Measurements from ENCODE around the gene ME2. TPM values are rescaled to one million over a fixed set of nuclear protein-coding genes. Genes with fewer than 3 reads are reported as not detected.
"Not testable (repeated sequence)": the region's sequence is repeated elsewhere in the genome, so short reads cannot be mapped to it uniquely, and the experiment has no call there.

Gene ME2
- 10 to 100 TPM; 42.6 to 73.6 TPM for total RNA-seq

DNA sequence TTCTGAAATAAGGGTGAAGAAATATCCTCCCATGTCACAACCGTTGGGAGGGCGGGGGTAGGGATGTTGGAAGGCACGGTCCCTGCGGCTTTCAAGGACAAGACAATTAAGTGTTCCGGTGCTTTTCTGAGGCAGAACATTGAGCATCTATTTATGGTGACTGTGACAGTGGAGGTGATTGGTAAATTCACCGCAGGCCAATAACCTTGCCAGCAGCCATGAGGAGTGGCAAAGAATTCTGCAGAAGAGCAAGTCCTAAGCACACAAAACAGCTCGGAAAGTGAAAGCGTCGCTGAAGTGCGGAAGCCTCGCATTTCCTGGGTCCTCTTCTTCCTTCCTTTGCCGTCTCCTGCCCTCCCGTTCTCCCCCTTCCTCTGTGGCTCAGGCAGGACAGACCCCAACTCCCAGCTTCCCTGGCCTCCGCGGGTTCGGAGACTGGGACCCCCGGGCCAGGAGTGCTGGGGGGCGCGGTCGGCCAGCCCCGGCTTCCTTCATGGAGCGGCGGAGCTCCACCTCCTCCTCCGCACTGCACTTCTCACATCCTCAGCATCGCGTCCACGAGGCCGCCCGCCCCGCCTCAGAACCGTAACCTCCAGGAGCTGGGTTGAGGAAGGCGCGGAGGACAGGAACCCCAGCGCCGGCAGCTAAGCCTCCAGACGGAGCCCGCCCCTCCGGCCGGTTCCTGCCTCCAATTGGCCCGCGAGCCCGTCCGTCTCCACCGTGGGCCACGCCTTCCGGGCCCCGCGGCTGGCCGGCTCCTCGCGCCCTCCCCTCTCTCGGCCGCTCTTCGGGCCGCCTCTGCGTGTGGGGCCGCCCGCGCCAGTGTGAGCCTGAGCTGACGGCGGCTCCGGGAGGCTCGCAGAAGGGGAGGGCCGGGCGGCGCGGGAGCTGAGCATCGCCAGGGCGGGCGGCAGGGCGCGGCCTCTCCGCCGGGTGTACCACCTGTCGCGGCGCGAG is at the start of gene ME2:
Gene ME2 (plus strand): TSS at position 774 of the 957 bp plus-strand sequence. CDS start 16,703 bp downstream, outside the sequence.
- Histone ChIP-seq H3K27me3 (replicated peaks; ENCODE audit: insufficient read depth) (no peaks in the 10 kb centered on the region), H3K9me3 (no peaks in the 10 kb centered on the region), H3K4me1 (ENCODE audit: control insufficient read depth in 1 of 2, low read depth in 2 of 2) (peaks cover 0 to 9% of the 10 kb centered on the region in 2 donors), H3K4me3 (peak within 1 kb of the TSS; percentile 98), H3K27ac (peak within 1 kb of the TSS; percentile 83 to 87), H3K36me3 (no peaks in the 10 kb centered on the region)
- peak; percentile 94 for ATAC-seq (ENCODE audit: insufficient number of reproducible peaks, low FRiP score, low read depth)
- TF ChIP-seq, protein P1, sequence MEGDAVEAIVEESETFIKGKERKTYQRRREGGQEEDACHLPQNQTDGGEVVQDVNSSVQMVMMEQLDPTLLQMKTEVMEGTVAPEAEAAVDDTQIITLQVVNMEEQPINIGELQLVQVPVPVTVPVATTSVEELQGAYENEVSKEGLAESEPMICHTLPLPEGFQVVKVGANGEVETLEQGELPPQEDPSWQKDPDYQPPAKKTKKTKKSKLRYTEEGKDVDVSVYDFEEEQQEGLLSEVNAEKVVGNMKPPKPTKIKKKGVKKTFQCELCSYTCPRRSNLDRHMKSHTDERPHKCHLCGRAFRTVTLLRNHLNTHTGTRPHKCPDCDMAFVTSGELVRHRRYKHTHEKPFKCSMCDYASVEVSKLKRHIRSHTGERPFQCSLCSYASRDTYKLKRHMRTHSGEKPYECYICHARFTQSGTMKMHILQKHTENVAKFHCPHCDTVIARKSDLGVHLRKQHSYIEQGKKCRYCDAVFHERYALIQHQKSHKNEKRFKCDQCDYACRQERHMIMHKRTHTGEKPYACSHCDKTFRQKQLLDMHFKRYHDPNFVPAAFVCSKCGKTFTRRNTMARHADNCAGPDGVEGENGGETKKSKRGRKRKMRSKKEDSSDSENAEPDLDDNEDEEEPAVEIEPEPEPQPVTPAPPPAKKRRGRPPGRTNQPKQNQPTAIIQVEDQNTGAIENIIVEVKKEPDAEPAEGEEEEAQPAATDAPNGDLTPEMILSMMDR (IDR thresholded peaks at IDR 0.05), result no peak
- peak; percentile 69 for DNase-seq (ENCODE audit: low spot score)

- Histone ChIP-seq H3K36me3 (no peaks in the 10 kb centered on the region), H3K4me3 (no peak overlapping the region), H3K27me3 (replicated peaks; ENCODE audit: insufficient read depth) (no peaks in the 10 kb centered on the region), H3K27ac (no peak overlapping the region), H3K9me3 (no peaks in the 10 kb centered on the region), H3K4me1 (ENCODE audit: control insufficient read depth in 1 of 2, low read depth in 2 of 2) (no peaks in the 10 kb centered on the region)
- no peak for DNase-seq (ENCODE audit: low spot score)
- TF ChIP-seq, protein P1 (IDR thresholded peaks at IDR 0.05), result no peak
- ATAC-seq (ENCODE audit: insufficient number of reproducible peaks, low FRiP score, low read depth), result no peak
These were observed 49.3 kb upstream of the ME2 start for GRCh38 chr18:50829644-50830043.

DNA sequence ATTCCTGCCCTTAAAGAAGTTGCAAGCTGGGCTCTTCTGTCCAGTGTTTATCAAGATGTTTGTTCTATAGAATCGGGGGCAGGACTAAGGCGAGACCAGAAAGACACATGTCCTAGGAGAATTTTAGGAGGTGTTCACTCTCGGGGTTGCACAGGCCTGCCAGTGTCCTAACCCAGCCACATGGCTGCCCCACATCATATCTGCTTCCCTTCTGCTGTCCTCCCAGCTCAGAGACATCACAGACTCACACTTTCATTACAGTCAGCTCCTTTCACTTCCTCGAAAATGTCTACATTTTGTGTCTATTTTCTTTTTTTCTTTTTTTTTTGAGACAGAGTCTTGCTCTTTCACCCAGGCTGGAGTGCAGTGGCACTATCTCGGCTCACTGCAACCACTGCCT is 48.4 kb upstream of the ME2 start:
- H3K9me3 ChIP-seq, result no peaks in the 10 kb centered on the region
- DNase-seq (ENCODE audit: low spot score), result no peak
- ATAC-seq (ENCODE audit: insufficient number of reproducible peaks, low FRiP score, low read depth), result no peak
- H3K4me1 ChIP-seq (ENCODE audit: control insufficient read depth in 1 of 2, low read depth in 2 of 2), result no peaks in the 10 kb centered on the region
- no peak overlapping the region for H3K27ac ChIP-seq
- TF ChIP-seq, protein P1 (IDR thresholded peaks at IDR 0.05), result no peak
- no peaks in the 10 kb centered on the region for H3K27me3 ChIP-seq (replicated peaks; ENCODE audit: insufficient read depth)
- H3K36me3 ChIP-seq, result no peaks in the 10 kb centered on the region
- no peak overlapping the region for H3K4me3 ChIP-seq

DNA sequence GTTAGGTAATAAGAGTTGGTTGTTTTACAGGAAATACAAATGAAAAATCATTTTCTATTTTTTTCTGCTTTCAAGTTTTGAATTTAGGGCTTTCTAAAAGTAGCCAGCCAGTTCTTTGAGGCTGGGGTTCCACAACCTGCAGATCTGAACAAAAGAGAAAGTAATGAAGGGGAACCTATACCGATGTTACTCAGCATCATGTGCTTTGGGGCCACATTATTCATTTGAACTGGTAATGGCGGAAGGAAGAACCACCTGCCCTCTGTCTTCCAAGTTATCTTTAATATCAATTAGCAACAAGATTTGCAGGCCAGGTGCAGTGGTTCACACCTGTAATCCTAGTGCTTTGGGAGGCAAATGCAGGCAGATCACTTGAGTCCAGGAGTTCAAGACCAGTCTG is 46.2 kb upstream of the ME2 start:
- no peaks in the 10 kb centered on the region for H3K36me3 ChIP-seq
- no peak for DNase-seq (ENCODE audit: low spot score)
- H3K27ac ChIP-seq, result no peak overlapping the region
- no peaks in the 10 kb centered on the region for H3K27me3 ChIP-seq (replicated peaks; ENCODE audit: insufficient read depth)
- no peaks in the 10 kb centered on the region for H3K4me1 ChIP-seq (ENCODE audit: control insufficient read depth in 1 of 2, low read depth in 2 of 2)
- no peak for ATAC-seq (ENCODE audit: insufficient number of reproducible peaks, low FRiP score, low read depth)
- H3K4me3 ChIP-seq, result no peak overlapping the region
- TF ChIP-seq, protein P1 (IDR thresholded peaks at IDR 0.05), result no peak
- H3K9me3 ChIP-seq, result no peaks in the 10 kb centered on the region

- H3K27ac ChIP-seq; H3K27me3 ChIP-seq (replicated peaks; ENCODE audit: insufficient read depth); H3K36me3 ChIP-seq: not testable (repeated sequence)
These were observed 45.4 kb upstream of the ME2 start for GRCh38 chr18:50833496-50833895.

More at GRCh38 chr18:50833496-50833895, 45.4 kb upstream of the ME2 start:
- DNase-seq (ENCODE audit: low spot score); H3K9me3 ChIP-seq; ATAC-seq (ENCODE audit: insufficient number of reproducible peaks, low FRiP score, low read depth); H3K4me3 ChIP-seq; H3K4me1 ChIP-seq (ENCODE audit: control insufficient read depth in 1 of 2, low read depth in 2 of 2): not testable (repeated sequence)

Data from thoracic aorta (tissue), 2 donors.